IMR-90 (cell line): Measurements from ENCODE around the gene C14orf119. TPM values are rescaled to one million over a fixed set of nuclear protein-coding genes. Genes with fewer than 3 reads are reported as not detected.

Source experiments
- ATAC-seq: fragments of 200-7000 bp; cut with Tn5 transposase; 2 replicates; pipeline ENCODE4 v1.9.1; 2020; ENCODE audit warnings: low read depth, mild to moderate bottlenecking, moderate library complexity
- BruUV-seq: library from RNA; stranded (reverse); fragments of 400-500 nt; replicated peaks from 2 replicates; lab custom pipeline; 2021; lab: Mats Ljungman, UMichigan
- CTCF ChIA-PET: fragments of 300-600 bp; formaldehyde crosslinking; extraction: SDS; loops from one replicate; lab custom pipeline; 2021; ENCODE audit warnings: antibody characterized with exemption; lab: Yijun Ruan, JAX
- POLR2A ChIA-PET: fragments of 300-600 bp; sonication (Branson Sonifier 250); formaldehyde crosslinking; loops from one replicate; lab custom pipeline; 2022; ENCODE audit warnings: antibody characterized with exemption; ENCODE audit not compliant: unreplicated experiment; lab: Charles Lee
- DNase-seq: peaks from one replicate; pipeline ENCODE4 v3.0.0; 2013
- H2AFZ ChIP-seq: replicated peaks from 2 replicates; pipeline ENCODE3; 2013; ENCODE audit warnings: low read length, mild to moderate bottlenecking; ENCODE audit not compliant: poor library complexity
- H2AK5ac ChIP-seq: 2 replicates; pipeline ENCODE4 v1.6.1; 2013; ENCODE audit warnings: low read depth, low read length, inconsistent platforms
- H2AK9ac ChIP-seq: replicated peaks from 2 replicates; pipeline ENCODE3; 2013; ENCODE audit warnings: mild to moderate bottlenecking, low read depth, low read length, moderate library complexity; ENCODE audit not compliant: poor library complexity
- H2BK120ac ChIP-seq: 2 replicates; pipeline ENCODE4 v1.6.1; 2013; ENCODE audit warnings: low read depth, low read length, inconsistent platforms
- H2BK15ac ChIP-seq: 3 replicates; pipeline ENCODE4 v1.6.1; 2013; ENCODE audit warnings: low read depth, low read length, inconsistent platforms
- H2BK20ac ChIP-seq: 2 replicates; pipeline ENCODE4 v1.6.1; 2013; ENCODE audit warnings: low read depth, mild to moderate bottlenecking, inconsistent platforms, low read length, moderate library complexity
- H2BK5ac ChIP-seq: 2 replicates; pipeline ENCODE4 v1.6.1; 2013; ENCODE audit warnings: mild to moderate bottlenecking, low read depth, low read length, inconsistent platforms; ENCODE audit not compliant: poor library complexity, severe bottlenecking
- H3K14ac ChIP-seq: replicated peaks from 2 replicates; pipeline ENCODE4 v1.6.1; 2013; ENCODE audit warnings: low read depth, low read length, inconsistent platforms
- H3K18ac ChIP-seq: 2 replicates; pipeline ENCODE4 v1.6.1; 2013; ENCODE audit warnings: low read depth, low read length, control low read depth
- H3K23ac ChIP-seq: 2 replicates; pipeline ENCODE4 v1.6.1; 2013; ENCODE audit warnings: low read depth, low read length, inconsistent platforms
- H3K27ac ChIP-seq: 2 replicates; pipeline ENCODE4 v1.5.1; 2013; ENCODE audit warnings: mild to moderate bottlenecking, control low read depth, low read length; ENCODE audit not compliant: insufficient read depth
- H3K27me3 ChIP-seq: 2 replicates; pipeline ENCODE4 v1.6.1; 2013; ENCODE audit warnings: low read length; ENCODE audit not compliant: control insufficient read depth, insufficient read depth
- H3K36me3 ChIP-seq: 2 replicates; pipeline ENCODE4 v1.6.1; 2013; ENCODE audit warnings: low read length, mixed read lengths; ENCODE audit not compliant: control insufficient read depth, insufficient read depth
- H3K4ac ChIP-seq: 2 replicates; pipeline ENCODE4 v1.6.1; 2013; ENCODE audit warnings: low read depth, low read length, inconsistent platforms
- H3K4me1 ChIP-seq: 2 replicates; pipeline ENCODE4 v1.6.1; 2013; ENCODE audit warnings: low read length, mixed read lengths; ENCODE audit not compliant: control insufficient read depth, insufficient read depth
- H3K4me2 ChIP-seq: 2 replicates; pipeline ENCODE4 v1.6.1; 2013; ENCODE audit warnings: low read depth, mild to moderate bottlenecking, control low read depth, low read length, moderate library complexity
- H3K4me3 ChIP-seq: 2 replicates; pipeline ENCODE4 v1.5.1; 2013; ENCODE audit warnings: low read depth, mild to moderate bottlenecking, control low read depth, low read length, moderate library complexity; ENCODE audit not compliant: insufficient read depth
- H3K56ac ChIP-seq: 2 replicates; pipeline ENCODE4 v1.6.1; 2013; ENCODE audit warnings: low read length, inconsistent platforms; ENCODE audit not compliant: insufficient read depth; ENCODE audit errors: extremely low read depth
- H3K79me1 ChIP-seq, 2 experiments: 2 replicates each; pipeline ENCODE4 v1.6.1; 2013; ENCODE audit warnings: low read length in 2 of 2, inconsistent platforms in 1 of 2, low read depth in 1 of 2
- H3K9ac ChIP-seq: 2 replicates; pipeline ENCODE4 v1.6.1; 2013; ENCODE audit warnings: low read depth, low read length, control low read depth
- H3K9me1 ChIP-seq: 2 replicates; pipeline ENCODE4 v1.6.1; 2013; ENCODE audit warnings: low read length, inconsistent platforms; ENCODE audit not compliant: insufficient read depth
- H3K9me3 ChIP-seq: 2 replicates; pipeline ENCODE4 v1.6.1; 2013; ENCODE audit warnings: low read length; ENCODE audit not compliant: control insufficient read depth, insufficient read depth
- H4K20me1 ChIP-seq: 2 replicates; pipeline ENCODE4 v1.6.1; 2013; ENCODE audit warnings: low read length, inconsistent platforms; ENCODE audit not compliant: insufficient read depth
- H4K5ac ChIP-seq: 2 replicates; pipeline ENCODE4 v1.6.1; 2013; ENCODE audit warnings: mild to moderate bottlenecking, low read depth, low read length, control low read depth
- H4K8ac ChIP-seq, 2 experiments: 2 replicates each; pipeline ENCODE4 v1.6.1; 2013; ENCODE audit warnings: low read depth in 2 of 2, low read length in 2 of 2, control low read depth in 1 of 2, inconsistent platforms in 1 of 2
- H4K91ac ChIP-seq: 2 replicates; pipeline ENCODE4 v1.6.1; 2013; ENCODE audit warnings: low read depth, low read length, inconsistent platforms; ENCODE audit not compliant: insufficient read depth
- BHLHE40 ChIP-seq: fragments of 150-350 bp; IDR thresholded peaks from 2 replicates; pipeline ENCODE4 v1.6.1; 2016; ENCODE audit warnings: mild to moderate bottlenecking, low read depth, low read length
- CEBPB ChIP-seq: IDR thresholded peaks from 2 replicates; pipeline ENCODE4 v1.6.1; 2012; ENCODE audit warnings: low read depth, low read length, improper control_type of control experiment
- CHD1 ChIP-seq: IDR thresholded peaks from 2 replicates; pipeline ENCODE4 v1.6.1; 2012; ENCODE audit warnings: low read depth, low read length, improper control_type of control experiment
- CTCF ChIP-seq: conservative IDR thresholded peaks from 2 replicates; pipeline ENCODE4 v1.5.1; 2012; ENCODE audit warnings: mild to moderate bottlenecking, low read depth, low read length, improper control_type of control experiment
- FOS ChIP-seq: fragments of 150-350 bp; IDR thresholded peaks from 2 replicates; pipeline ENCODE4 v1.6.1; 2016; ENCODE audit warnings: low read depth, low read length
- MAFK ChIP-seq: IDR thresholded peaks from 2 replicates; pipeline ENCODE4 v1.6.1; 2012; ENCODE audit warnings: low read depth, low read length, improper control_type of control experiment
- MAZ ChIP-seq: IDR thresholded peaks from 2 replicates; pipeline ENCODE4 v1.6.1; 2012; ENCODE audit warnings: low read depth, mild to moderate bottlenecking, low read length, improper control_type of control experiment, moderate library complexity, borderline replicate concordance
- MXI1 ChIP-seq: IDR thresholded peaks from 2 replicates; pipeline ENCODE4 v1.6.1; 2012; ENCODE audit warnings: low read depth, mild to moderate bottlenecking, low read length, moderate library complexity, borderline replicate concordance
- NFE2L2 ChIP-seq: fragments of 150-350 bp; IDR thresholded peaks from 2 replicates; pipeline ENCODE4 v1.6.1; 2016; ENCODE audit warnings: low read depth, mild to moderate bottlenecking, low read length
- POLR2A ChIP-seq: IDR thresholded peaks from 2 replicates; pipeline ENCODE4 v1.6.1; 2012; ENCODE audit warnings: mild to moderate bottlenecking, low read depth, low read length
- RAD21 ChIP-seq: IDR thresholded peaks from 2 replicates; pipeline ENCODE4 v1.6.1; 2012; ENCODE audit warnings: low read length, improper control_type of control experiment
- RCOR1 ChIP-seq: IDR thresholded peaks from 2 replicates; pipeline ENCODE4 v1.6.1; 2012; ENCODE audit warnings: mild to moderate bottlenecking, low read length, improper control_type of control experiment; ENCODE audit not compliant: insufficient replicate concordance
- RFX5 ChIP-seq: IDR thresholded peaks from 2 replicates; pipeline ENCODE4 v1.8.0; 2012; ENCODE audit warnings: low read depth, mild to moderate bottlenecking, low read length, moderate library complexity
- SMC3 ChIP-seq: fragments of 150-350 bp; IDR thresholded peaks from 2 replicates; pipeline ENCODE4 v1.6.1; 2016; ENCODE audit warnings: low read depth, mild to moderate bottlenecking, antibody characterized with exemption, low read length, moderate library complexity
- WGBS, 2 experiments: methylation state at CpG; one replicate each; pipeline versions ENCODE4 v1.1.5 to v1.1.7; 2013; ENCODE audit warnings: missing lambda C conversion rate in 2 of 2; ENCODE audit not compliant: insufficient read length in 1 of 2; ENCODE audit errors: extremely low coverage in 2 of 2; 5-methylcytosine and 5-hydroxymethylcytosine counted together
- dilution Hi-C: fragments of 300-500 bp; cut with HindIII; formaldehyde crosslinking; loops from one replicate; pipeline ENCODE4 v1.14.3; 2018; ENCODE audit warnings: low sequenced_read_pairs; ENCODE audit not compliant: unreplicated experiment
- in situ Hi-C: fragments of 300-500 bp; cut with MboI; formaldehyde crosslinking; loops from 3 replicates; pipeline ENCODE4 v1.14.3; 2019; ENCODE audit warnings: low sequenced_read_pairs, inconsistent platforms, mixed read lengths
- intact Hi-C: fragments of 100-400 bp; cut with micrococcal nuclease; formaldehyde crosslinking; loops from 2 replicates; pipeline ENCODE4 v1.10.0; 2022
- polyA plus RNA-seq, 3 experiments: library from polyadenylated mRNA; depleted of rRNA; stranded (reverse); fragments of >200 nt; gene quantifications; 2 replicates each; pipeline ENCODE4 v1.2.3, GENCODE V29; 2012; ENCODE audit warnings: low replicate concordance in 1 of 3
- total RNA-seq: library from RNA; depleted of rRNA; stranded (reverse); fragments of >200 nt; gene quantifications from 2 replicates; pipeline ENCODE4 v1.2.3, GENCODE V29; 2012
- TF ChIP-seq, protein P1 (sequence below): fragments of 150-350 bp; IDR thresholded peaks from 2 replicates; pipeline ENCODE4 v1.6.1; 2017; ENCODE audit warnings: mild to moderate bottlenecking, antibody characterized with exemption, low read length, low read depth
- TF ChIP-seq, protein P2 (sequence below): fragments of 150-350 bp; IDR thresholded peaks from 2 replicates; pipeline ENCODE4 v1.6.1; 2016; ENCODE audit warnings: low read depth, mild to moderate bottlenecking, low read length, moderate library complexity, borderline replicate concordance

Gene C14orf119
- total and polyA plus RNA-seq, 2 of the 4 experiments (the other 2 are of a cell fraction) = 74.0 to 83.7 TPM

DNA sequence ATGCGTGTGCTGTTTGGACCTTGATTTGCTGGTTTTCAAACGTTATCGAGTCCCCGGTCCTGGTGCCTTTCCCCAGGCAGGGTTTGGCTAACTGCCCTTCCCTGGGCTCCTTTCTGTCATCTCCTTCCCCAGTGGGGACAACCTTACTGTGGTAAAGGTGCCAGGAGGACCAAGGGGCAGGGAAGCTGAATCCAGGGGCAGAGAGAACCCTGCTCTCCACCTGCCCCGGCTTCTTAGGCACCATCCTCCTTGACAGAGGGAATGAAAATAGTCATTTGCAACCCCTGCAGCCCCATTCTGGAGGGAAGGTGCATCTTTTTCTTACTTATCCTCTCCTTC, 18.8 kb downstream of the C14orf119 start:
- H4K8ac ChIP-seq = peak overlapping the region; percentile 81 to 92
- no peak for DNase-seq
- TF ChIP-seq, protein P1, sequence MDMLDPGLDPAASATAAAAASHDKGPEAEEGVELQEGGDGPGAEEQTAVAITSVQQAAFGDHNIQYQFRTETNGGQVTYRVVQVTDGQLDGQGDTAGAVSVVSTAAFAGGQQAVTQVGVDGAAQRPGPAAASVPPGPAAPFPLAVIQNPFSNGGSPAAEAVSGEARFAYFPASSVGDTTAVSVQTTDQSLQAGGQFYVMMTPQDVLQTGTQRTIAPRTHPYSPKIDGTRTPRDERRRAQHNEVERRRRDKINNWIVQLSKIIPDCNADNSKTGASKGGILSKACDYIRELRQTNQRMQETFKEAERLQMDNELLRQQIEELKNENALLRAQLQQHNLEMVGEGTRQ = no peak
- TF ChIP-seq SMC3 = no peak
- TF ChIP-seq, protein P2, sequence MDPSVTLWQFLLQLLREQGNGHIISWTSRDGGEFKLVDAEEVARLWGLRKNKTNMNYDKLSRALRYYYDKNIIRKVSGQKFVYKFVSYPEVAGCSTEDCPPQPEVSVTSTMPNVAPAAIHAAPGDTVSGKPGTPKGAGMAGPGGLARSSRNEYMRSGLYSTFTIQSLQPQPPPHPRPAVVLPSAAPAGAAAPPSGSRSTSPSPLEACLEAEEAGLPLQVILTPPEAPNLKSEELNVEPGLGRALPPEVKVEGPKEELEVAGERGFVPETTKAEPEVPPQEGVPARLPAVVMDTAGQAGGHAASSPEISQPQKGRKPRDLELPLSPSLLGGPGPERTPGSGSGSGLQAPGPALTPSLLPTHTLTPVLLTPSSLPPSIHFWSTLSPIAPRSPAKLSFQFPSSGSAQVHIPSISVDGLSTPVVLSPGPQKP = no peak
- no peak for TF ChIP-seq MAFK
- no peak for TF ChIP-seq POLR2A
- TF ChIP-seq BHLHE40 = no peak
- no peak for TF ChIP-seq RCOR1
- no peak for TF ChIP-seq CTCF
- TF ChIP-seq MXI1 = no peak
- TF ChIP-seq CEBPB = no peak
- TF ChIP-seq CHD1 = no peak
- TF ChIP-seq MAZ = no peak
- no peak for TF ChIP-seq NFE2L2
- no peak for TF ChIP-seq RFX5
- TF ChIP-seq RAD21 = no peak
- no peak for TF ChIP-seq FOS
- H3K56ac ChIP-seq = no peak overlapping the region
- H4K91ac ChIP-seq = peak overlapping the region; percentile 92
- H3K4me3 ChIP-seq = no peak overlapping the region
- H2BK120ac ChIP-seq = peak overlapping the region; percentile 92
- peak overlapping the region; percentile 80 for H2AFZ ChIP-seq
- POLR2A ChIA-PET = no interaction called here
- no peaks in the 10 kb centered on the region for H4K20me1 ChIP-seq
- intact Hi-C loops = no loop called here
- no peak for ATAC-seq
- H3K18ac ChIP-seq = peak overlapping the region; percentile 87
- CTCF ChIA-PET = interaction anchor here (1.7 to 2.2 kb wide), 2 partner anchors 19 to 45 kb away, joined by 5 to 6 read pairs; partner anchors contain the start of genes ACIN1 and C14orf119
- H3K4ac ChIP-seq = peak overlapping the region; percentile 89
- in situ Hi-C loops = loop anchor here (10.0 kb wide), 1 partner anchor 191 kb away; the partner anchor contains the start of genes BCL2L2 and PPP1R3E
- peak overlapping the region; percentile 77 for H2AK9ac ChIP-seq
- H2BK5ac ChIP-seq = peak overlapping the region; percentile 95
- H2AK5ac ChIP-seq = peak overlapping the region; percentile 82
- peak overlapping the region; percentile 39 for H4K5ac ChIP-seq
- H3K14ac ChIP-seq = peak overlapping the region; percentile 91
- peak overlapping the region; percentile 97 for H2BK15ac ChIP-seq
- dilution Hi-C loops = no loop called here
- peak overlapping the region; percentile 81; the same call in 1 of the 2 replicates for H3K23ac ChIP-seq
- no peaks in the 10 kb centered on the region for H3K36me3 ChIP-seq
- H2BK20ac ChIP-seq = peak overlapping the region; percentile 92
- H3K9me3 ChIP-seq = no peaks in the 10 kb centered on the region
- H3K9ac ChIP-seq = peak overlapping the region; percentile 13; the same call in 1 of the 2 replicates
- BruUV-seq = no TSS peak
- H3K9me1 ChIP-seq = peaks cover 35% of the 10 kb centered on the region
- peaks cover 9 to 10% of the 10 kb centered on the region in 2 experiments; a peak in 2 of 4 replicates for H3K79me1 ChIP-seq
- WGBS, 2 experiments = 40% methylated on average over 1 of the region's 5 CpGs; no CpG with 5 or more reads in 1 of the 2 experiments
- no peak overlapping the region; the same call in 1 of the 2 replicates for H3K4me2 ChIP-seq
- H3K4me1 ChIP-seq = peaks cover 29% of the 10 kb centered on the region
- no peaks in the 10 kb centered on the region for H3K27me3 ChIP-seq
- H3K27ac ChIP-seq = peak overlapping the region; percentile 61
